ENCODE measurements around the gene NCBP2L.
A peak's percentile ranks its signal among the peaks of the same experiment; 100 is the strongest.

The NCBP2L gene

DNA sequence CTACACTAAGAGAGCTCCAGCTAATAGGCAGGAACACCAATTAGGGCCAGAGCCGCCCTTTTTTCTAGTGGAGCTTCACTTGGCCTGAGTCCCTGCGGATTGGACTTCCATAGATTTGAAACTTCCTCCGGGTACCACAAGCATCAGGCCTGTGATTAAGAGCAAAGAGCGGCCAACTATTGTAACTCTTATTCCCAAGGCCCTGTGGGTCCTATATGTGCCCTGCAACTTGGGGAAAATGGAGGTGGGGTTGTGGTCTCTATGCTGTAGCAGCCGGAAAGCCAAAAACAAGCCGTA is at the start of gene NCBP2L:
Gene NCBP2L (plus strand): TSS at position 198 of the 297 bp plus-strand sequence. CDS start 16,488 bp downstream, outside the sequence.
- no peak for DNase-seq

- no peak for DNase-seq
These were observed 49.0 kb upstream of the NCBP2L start for GRCh38 chrX:107728371-107729099.

DNA sequence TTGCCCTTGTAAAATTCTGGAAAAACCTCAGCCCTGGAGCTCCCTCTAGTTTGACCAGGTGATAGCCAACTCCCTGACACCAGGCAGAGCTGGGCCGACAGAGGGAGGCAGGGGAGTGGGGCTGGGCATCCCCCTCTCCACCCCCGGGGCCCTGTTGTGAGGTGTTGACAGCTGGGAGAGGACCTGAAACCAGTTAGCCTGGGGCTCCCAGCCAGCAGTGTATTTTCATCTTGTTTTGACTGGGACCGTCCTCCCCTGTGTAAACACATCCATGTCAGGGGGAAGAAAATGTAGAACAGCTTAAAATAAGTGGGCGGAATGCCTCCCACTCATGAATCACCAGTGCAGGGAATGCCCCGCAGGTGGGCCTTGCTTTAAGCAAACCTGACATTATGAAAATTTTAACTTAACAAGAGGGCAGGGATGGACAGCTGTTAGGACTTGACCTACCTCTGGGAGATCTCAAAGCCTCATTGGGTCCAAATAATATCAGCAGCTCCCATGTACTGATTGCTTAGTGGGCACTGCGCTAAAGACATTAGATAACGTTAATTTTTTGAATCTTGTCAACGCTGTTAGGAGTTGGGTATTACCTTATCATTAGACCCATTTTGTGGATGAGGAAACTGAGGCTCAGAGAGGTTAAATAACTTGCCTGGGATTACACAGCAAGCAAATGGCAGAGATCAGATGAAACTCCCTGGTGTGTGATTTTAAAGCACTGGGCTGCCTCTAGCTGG is 47.8 kb upstream of the NCBP2L start:
- no peak for DNase-seq

GRCh38 chrX:107730298-107730655 is 47.3 kb upstream of the NCBP2L start:
- DNase-seq: no peak

GRCh38 chrX:107730991-107731766 is 46.4 kb upstream of the NCBP2L start:
- DNase-seq: no peak

- no peak for DNase-seq
These were observed 45.6 kb upstream of the NCBP2L start for GRCh38 chrX:107731831-107732502.

DNA sequence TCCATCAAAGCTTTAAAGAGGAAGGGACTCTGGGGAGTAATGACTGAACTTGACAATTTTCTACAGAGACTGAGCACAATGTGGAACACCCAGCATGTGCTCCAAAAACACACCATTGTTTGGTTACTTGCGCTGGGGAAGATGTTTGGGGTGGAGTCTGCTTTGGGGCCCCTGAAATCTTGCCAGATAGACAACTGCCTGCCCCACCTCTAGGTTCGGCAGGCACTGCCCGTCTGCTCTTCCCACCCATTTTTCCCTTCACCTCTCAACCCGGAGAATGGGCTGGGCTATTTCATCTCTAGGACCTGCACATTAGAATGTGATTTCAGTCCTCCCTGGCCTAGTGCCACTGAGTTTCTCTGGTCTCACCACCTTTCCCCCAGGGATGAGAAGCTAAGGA is 43.8 kb upstream of the NCBP2L start:
- no peak for DNase-seq

- DNase-seq: no peak
These were observed 42.9 kb upstream of the NCBP2L start for GRCh38 chrX:107734646-107735045.

DNA sequence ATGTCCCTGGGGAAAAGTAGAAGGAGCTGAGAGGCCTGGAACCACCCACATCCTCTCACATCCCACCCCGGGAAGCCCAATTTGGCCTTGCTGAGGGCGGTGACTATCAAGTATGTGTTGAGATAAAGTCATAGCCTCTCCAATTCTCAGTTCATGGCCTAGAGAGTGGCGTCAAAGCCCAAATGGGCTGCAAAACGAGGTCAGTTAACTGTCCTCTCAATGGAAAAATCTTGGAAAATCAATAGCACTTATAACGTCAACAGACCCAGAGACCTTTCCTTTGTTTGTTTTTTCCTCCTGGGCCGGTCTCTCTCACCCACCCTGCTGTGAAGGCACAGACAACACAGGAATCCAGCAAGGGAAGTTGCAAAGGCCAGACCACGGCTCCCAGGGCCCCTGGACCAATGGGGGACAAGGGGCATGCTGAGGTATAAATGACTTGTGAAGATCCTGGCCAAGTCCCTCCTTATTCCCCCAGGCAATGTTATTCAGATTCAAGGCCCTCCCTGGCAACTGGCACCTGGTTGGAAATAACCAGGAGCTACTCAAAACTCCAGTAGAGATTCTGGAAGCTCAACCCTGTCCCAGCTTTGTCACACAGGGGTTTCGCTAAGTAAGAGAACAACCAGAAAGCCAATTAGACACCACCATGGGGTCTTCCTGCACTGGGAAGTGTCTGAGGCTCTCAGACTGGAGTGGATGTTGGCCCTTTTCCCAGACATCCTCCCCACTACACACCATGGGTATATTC is 40.6 kb upstream of the NCBP2L start:
- DNase-seq: no peak

DNA sequence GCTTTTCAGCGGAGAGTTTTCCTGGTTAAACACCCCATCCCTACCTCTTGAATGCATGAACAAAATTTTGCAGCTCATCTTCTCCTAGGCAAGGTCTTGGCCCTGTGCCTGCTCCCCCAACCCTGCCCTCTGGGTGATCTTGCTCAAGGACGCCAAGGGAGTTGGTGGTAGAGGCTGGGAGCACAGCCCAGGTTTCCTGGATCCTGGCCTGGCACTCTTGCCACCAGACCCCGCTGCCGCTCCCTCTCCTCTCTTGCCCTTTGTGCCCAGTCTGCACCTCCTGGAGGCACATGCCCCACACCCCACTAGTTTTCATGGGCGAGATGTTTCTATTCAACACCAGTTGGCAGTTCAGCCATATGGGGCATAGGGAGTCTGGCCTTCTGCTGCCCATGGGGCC is 39.3 kb upstream of the NCBP2L start:
- no peak for DNase-seq

- DNase-seq: no peak
These were observed 38.8 kb upstream of the NCBP2L start for GRCh38 chrX:107738768-107739167.

DNA sequence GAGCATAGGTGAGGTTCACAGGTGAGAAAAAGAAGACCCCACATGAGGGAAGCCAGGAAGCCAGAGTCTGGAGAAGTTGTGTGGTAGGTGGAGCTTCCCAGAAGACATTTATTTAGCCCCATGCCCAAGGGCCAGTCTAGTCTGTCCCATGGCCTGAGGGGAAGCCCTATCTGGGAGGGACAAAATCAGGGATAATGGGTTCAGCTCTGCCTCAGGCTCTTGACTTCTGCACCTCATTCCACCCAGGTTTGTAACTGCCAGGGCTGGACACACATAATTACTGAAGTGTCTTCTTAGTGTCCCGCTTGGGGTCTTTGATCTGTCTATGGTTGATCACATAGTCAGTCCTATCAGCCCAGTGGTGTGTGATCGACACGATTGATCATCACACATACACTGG is 38.0 kb upstream of the NCBP2L start:
- DNase-seq: no peak

DNA sequence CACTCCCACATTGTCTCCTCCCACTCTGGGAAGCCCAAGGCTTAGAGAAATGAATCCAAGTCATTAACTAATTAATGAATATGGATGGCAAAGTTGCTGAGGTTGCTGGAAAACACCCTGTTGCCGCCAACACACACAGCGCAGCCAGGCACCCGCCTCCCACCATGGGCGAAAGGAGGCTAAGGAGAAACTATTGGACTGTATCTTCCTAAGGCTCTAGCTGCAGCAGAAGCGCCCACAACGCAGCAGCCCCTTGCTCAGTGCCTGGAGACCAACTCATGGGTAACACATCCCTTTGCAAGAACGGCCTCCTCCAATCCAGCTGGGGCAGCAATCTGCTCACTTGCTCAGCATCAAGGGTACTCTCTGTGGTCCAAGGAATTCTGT is 36.1 kb upstream of the NCBP2L start:
- DNase-seq: peak; percentile 5

GRCh38 chrX:107742700-107743191 is 34.8 kb upstream of the NCBP2L start:
- DNase-seq: no peak

- DNase-seq: no peak
These were observed 33.5 kb upstream of the NCBP2L start for GRCh38 chrX:107743995-107744394.

GRCh38 chrX:107744868-107745267 is 32.7 kb upstream of the NCBP2L start:
- DNase-seq: no peak

DNA sequence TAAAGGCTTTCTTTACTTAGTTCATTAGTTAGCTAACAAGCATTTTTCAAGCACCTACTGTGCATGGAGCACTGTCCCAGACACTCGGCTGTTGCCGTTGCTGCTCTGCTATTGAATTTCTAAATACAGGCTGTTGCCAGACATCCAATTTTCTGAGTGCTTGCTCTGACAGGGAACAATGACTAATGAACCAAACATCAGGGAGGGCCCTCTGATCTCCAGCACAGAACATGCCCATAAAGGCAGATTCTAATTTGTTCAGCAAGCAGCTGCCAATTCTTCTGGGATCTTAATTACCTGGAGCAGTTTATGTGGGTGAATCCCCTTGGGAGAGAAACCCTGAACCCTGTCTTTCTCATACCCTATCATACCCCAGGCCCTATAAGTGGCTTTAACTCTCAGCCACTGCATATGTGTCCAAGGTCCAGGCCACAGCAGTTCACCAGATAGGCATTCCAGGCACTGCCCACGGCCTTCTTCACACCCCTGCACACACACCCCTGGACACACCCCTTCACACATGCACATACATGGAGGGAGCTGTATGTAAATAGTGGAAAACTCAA is 29.9 kb upstream of the NCBP2L start:
- DNase-seq: no peak

GRCh38 chrX:107748506-107748905 is 29.0 kb upstream of the NCBP2L start:
- DNase-seq: no peak

DNA sequence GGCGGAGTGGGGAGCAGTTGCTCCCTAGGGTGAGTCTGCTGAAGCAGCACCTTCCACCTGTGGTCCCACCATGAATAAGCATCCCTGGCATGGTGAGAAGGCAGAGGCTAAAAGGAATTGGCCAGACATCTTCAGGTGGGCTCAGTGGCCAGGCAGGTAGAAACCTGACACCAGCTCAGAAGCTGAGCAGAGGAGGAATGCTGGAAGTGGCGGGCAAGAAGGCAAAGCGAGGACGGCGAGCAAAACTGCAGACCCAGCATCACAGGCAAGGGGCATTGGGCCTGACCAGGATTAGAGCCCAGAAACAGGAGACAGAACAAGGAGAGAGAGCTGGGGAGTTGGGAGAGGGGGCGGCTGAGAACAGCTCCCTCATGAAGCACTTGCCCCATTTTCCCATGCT is 27.3 kb upstream of the NCBP2L start:
- no peak for DNase-seq

- DNase-seq: no peak
These were observed 26.6 kb upstream of the NCBP2L start for GRCh38 chrX:107750861-107751445.

GRCh38 chrX:107752043-107752442 is 25.5 kb upstream of the NCBP2L start:
- DNase-seq: no peak

DNA sequence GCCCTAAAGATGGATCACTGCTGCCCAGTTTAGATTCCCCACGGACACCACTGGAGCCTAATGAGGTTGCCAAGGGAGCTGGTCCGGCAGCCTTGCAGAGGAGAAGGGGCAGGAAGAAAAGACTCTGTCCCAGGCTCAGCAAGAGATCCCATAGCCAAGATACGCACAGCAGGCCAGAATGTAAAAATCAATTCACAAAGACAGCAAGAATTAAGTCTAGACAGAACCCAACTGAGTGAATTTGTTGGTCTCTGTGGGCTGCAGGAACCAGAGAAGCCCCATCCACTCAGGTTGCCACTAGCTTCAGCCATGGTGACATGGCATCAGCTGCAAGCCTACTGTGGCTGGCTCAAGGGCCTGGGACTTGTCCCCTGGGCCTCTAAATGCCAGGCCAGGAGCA is 24.8 kb upstream of the NCBP2L start:
- no peak for DNase-seq

Data from CD4-positive, alpha-beta T cell treated with Interleukin-17A for 1 hour (primary cell).